OCI-LY1 (cell line): Measurements from ENCODE around the gene SLC35F5.

Source experiments
- EZH2 ChIP-seq: fragments of 200-600 bp; sonication (generic), shearing (Covaris generic); IDR thresholded peaks from 2 replicates; pipeline ENCODE4 v1.8.0; 2017; ENCODE audit warnings: borderline replicate concordance, mixed run types, mild to moderate bottlenecking, antibody characterized with exemption, low read length, moderate library complexity, mixed read lengths
- TF ChIP-seq, protein P1 (sequence below): fragments of 200-600 bp; sonication (generic), shearing (Covaris generic); IDR thresholded peaks from 2 replicates; pipeline ENCODE4 v1.5.1; 2017; ENCODE audit warnings: mild to moderate bottlenecking, antibody characterized with exemption, low read length, moderate library complexity, mixed read lengths

DNA sequence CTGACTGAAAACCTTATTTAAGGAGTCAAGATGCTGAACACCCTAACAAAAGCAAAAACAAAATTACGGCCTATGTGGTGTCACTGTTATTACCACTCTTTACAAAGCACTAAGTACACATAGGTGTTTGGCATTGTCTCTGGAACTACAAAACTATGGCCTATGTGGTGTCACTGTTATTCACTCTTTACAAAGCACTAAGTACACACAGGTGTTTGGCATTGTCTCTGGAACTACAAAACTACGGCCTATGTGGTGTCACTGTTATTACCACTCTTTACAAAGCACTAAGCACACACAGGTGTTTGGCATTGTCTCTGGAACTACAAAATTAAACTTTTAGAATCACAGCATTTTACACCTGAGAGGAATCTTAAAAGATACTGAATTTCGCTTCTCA is 47.4 kb downstream of the SLC35F5 start:
- TF ChIP-seq, protein P1, sequence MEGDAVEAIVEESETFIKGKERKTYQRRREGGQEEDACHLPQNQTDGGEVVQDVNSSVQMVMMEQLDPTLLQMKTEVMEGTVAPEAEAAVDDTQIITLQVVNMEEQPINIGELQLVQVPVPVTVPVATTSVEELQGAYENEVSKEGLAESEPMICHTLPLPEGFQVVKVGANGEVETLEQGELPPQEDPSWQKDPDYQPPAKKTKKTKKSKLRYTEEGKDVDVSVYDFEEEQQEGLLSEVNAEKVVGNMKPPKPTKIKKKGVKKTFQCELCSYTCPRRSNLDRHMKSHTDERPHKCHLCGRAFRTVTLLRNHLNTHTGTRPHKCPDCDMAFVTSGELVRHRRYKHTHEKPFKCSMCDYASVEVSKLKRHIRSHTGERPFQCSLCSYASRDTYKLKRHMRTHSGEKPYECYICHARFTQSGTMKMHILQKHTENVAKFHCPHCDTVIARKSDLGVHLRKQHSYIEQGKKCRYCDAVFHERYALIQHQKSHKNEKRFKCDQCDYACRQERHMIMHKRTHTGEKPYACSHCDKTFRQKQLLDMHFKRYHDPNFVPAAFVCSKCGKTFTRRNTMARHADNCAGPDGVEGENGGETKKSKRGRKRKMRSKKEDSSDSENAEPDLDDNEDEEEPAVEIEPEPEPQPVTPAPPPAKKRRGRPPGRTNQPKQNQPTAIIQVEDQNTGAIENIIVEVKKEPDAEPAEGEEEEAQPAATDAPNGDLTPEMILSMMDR, result no peak
- no peak for TF ChIP-seq EZH2
